ENCODE measurements around the gene SCNN1B. TPM values are rescaled to one million over a fixed set of nuclear protein-coding genes. Genes with fewer than 3 reads are reported as not detected.

Gene SCNN1B
- total RNA-seq, 1 donor from 2014 or later: 16.1 TPM

GRCh38 chr16:23306199-23307100 lies 4.3 kb downstream of the SCNN1B start:
- DNase-seq (ENCODE audit: low spot score in 2 of 2): no peak

GRCh38 chr16:23310217-23310616 lies 8.1 kb downstream of the SCNN1B start:
- Histone ChIP-seq H3K4me1 (no peaks in the 10 kb centered on the region), H3K36me3 (no peaks in the 10 kb centered on the region), H3K27ac (no peak overlapping the region), H3K9me3 (no peaks in the 10 kb centered on the region), H3K4me3 (no peak overlapping the region), H3K27me3 (no peaks in the 10 kb centered on the region)
- intact Hi-C loops (cut with DNase I): no loop called here
- DNase-seq (ENCODE audit: low spot score in 2 of 2): no peak
- TF ChIP-seq CTCF (IDR thresholded peaks at IDR 0.05): no peak

More at GRCh38 chr16:23306199-23307100, 4.3 kb downstream of the SCNN1B start:
- H3K27ac ChIP-seq: no peak overlapping the region
- intact Hi-C loops (cut with DNase I): no loop called here
- H3K27me3 ChIP-seq: peaks cover 4% of the 10 kb centered on the region
- no peaks in the 10 kb centered on the region for H3K9me3 ChIP-seq
- no peak overlapping the region for H3K4me3 ChIP-seq
- no peaks in the 10 kb centered on the region for H3K4me1 ChIP-seq
- H3K36me3 ChIP-seq: no peaks in the 10 kb centered on the region
- no peak for TF ChIP-seq CTCF (IDR thresholded peaks at IDR 0.05)

GRCh38 chr16:23310744-23311143 lies 8.6 kb downstream of the SCNN1B start:
- no peak for DNase-seq (ENCODE audit: low spot score in 2 of 2)
- no peak for TF ChIP-seq CTCF (IDR thresholded peaks at IDR 0.05)
- Histone ChIP-seq H3K9me3 (no peaks in the 10 kb centered on the region), H3K4me3 (no peak overlapping the region), H3K4me1 (no peaks in the 10 kb centered on the region), H3K27me3 (no peaks in the 10 kb centered on the region), H3K27ac (no peak overlapping the region), H3K36me3 (no peaks in the 10 kb centered on the region)
- intact Hi-C loops (cut with DNase I): no loop called here

GRCh38 chr16:23316232-23316631 lies 14.1 kb downstream of the SCNN1B start:
- no peak for TF ChIP-seq CTCF (IDR thresholded peaks at IDR 0.05)
- intact Hi-C loops (cut with DNase I): no loop called here
- no peak overlapping the region for H3K27ac ChIP-seq
- no peaks in the 10 kb centered on the region for H3K36me3 ChIP-seq
- no peak overlapping the region for H3K4me3 ChIP-seq
- DNase-seq (ENCODE audit: low spot score in 2 of 2): no peak
- H3K9me3 ChIP-seq: no peaks in the 10 kb centered on the region
- H3K4me1 ChIP-seq: no peaks in the 10 kb centered on the region
- H3K27me3 ChIP-seq: no peaks in the 10 kb centered on the region

- H3K36me3 ChIP-seq: no peaks in the 10 kb centered on the region
- H3K27ac ChIP-seq: no peak overlapping the region
- TF ChIP-seq CTCF (IDR thresholded peaks at IDR 0.05): no peak
- DNase-seq (ENCODE audit: low spot score in 2 of 2): no peak
- no peaks in the 10 kb centered on the region for H3K27me3 ChIP-seq
- H3K9me3 ChIP-seq: no peaks in the 10 kb centered on the region
- intact Hi-C loops (cut with DNase I): no loop called here
- no peaks in the 10 kb centered on the region for H3K4me1 ChIP-seq
- H3K4me3 ChIP-seq: no peak overlapping the region
Observed at GRCh38 chr16:23316634-23317265, 14.6 kb downstream of the SCNN1B start.
